NCI-H2227 (cell line): Measurements from ENCODE around the gene CLDN16.

Source experiments
- DNase-seq: peaks from one replicate; lab custom pipeline; 2025; ENCODE audit not compliant: unreplicated experiment; lab: John Stamatoyannopoulos, UW

The CLDN16 gene

GRCh38 chr3:190378240-190378891 is 9.6 kb upstream of the CLDN16 start:
- DNase-seq, result no peak

- DNase-seq, result no peak
Observed at GRCh38 chr3:190380184-190380583, 7.8 kb upstream of the CLDN16 start.

- DNase-seq, result no peak
Observed at GRCh38 chr3:190381441-190381840, 6.5 kb upstream of the CLDN16 start.

GRCh38 chr3:190382082-190382481 is 5.9 kb upstream of the CLDN16 start:
- DNase-seq, result no peak

GRCh38 chr3:190384309-190384756 is 3.6 kb upstream of the CLDN16 start:
- DNase-seq, result no peak

- no peak for DNase-seq
Observed at GRCh38 chr3:190385731-190386688, 2.0 kb upstream of the CLDN16 start.

GRCh38 chr3:190388703-190389102 is 740 bp downstream of the CLDN16 start:
- DNase-seq, result no peak

GRCh38 chr3:190396001-190396400 is 8.0 kb downstream of the CLDN16 start:
- DNase-seq, result no peak

GRCh38 chr3:190397889-190398288 is 9.9 kb downstream of the CLDN16 start:
- no peak for DNase-seq

- no peak for DNase-seq
Observed at GRCh38 chr3:190399677-190400076, 11.7 kb downstream of the CLDN16 start.

GRCh38 chr3:190401963-190402362 is 14.0 kb downstream of the CLDN16 start:
- no peak for DNase-seq

GRCh38 chr3:190404715-190405114 is 16.8 kb downstream of the CLDN16 start:
- no peak for DNase-seq

- no peak for DNase-seq
Observed at GRCh38 chr3:190414297-190414696, 26.3 kb downstream of the CLDN16 start.

GRCh38 chr3:190424108-190424477 is 36.1 kb downstream of the CLDN16 start:
- DNase-seq, result no peak

GRCh38 chr3:190424478-190425439 is 36.8 kb downstream of the CLDN16 start:
- no peak for DNase-seq

GRCh38 chr3:190425833-190426232 is 37.9 kb downstream of the CLDN16 start:
- no peak for DNase-seq

GRCh38 chr3:190426806-190427507 is 39.0 kb downstream of the CLDN16 start:
- DNase-seq, result no peak

GRCh38 chr3:190429681-190430080 is 41.7 kb downstream of the CLDN16 start:
- DNase-seq, result no peak

- no peak for DNase-seq
Observed at GRCh38 chr3:190430906-190431305, 42.9 kb downstream of the CLDN16 start.

GRCh38 chr3:190432216-190432615 is 44.3 kb downstream of the CLDN16 start:
- DNase-seq, result no peak
